Measurements from ENCODE around the gene CTXND2. TPM values are rescaled to one million over a fixed set of nuclear protein-coding genes. Genes with fewer than 3 reads are reported as not detected.

CTXND2 gene
- total and polyA plus RNA-seq, 2 of the 13 experiments (the other 11 are each of a cell fraction or from before 2014, with no cell fraction given), result not detected

DNA sequence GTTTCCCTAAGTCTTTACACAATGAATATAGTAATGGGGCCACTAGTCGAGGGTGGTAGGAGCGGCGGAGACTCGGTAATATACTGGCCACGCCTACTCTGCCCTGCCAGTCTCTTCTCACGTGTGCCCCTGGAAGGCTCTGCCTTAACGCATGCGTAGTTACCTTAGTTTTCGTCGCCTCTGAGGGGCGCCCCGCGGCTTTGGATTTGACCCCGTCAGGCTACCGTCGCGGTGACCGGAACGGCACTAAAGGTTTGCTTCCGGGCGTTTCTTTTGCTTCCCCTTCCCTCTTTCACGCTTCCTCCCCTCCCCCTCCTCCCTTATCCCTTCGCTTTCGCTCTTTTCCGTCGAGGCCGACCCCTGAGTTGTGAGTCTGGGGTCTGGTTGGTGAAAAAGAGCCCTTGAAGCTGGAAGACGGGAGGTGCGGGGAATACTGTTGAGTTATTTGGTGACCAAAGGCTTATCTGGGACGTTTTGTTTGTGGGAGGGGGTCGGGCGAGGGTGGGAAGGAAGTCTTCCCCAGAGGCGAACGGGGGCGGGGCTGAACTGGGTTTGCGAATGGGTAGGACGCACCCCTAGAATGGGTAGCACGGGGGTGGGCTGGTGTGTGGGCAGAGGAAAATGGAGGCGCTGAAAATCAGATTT is 39.3 kb downstream of the CTXND2 start, which contains the start of gene SETDB1 (continued):
- TF ChIP-seq PRDM10 (CRISPR knock-in tag; IDR thresholded peaks at IDR 0.05; ENCODE audit: low read depth), result peak; percentile 65; the same call in 1 of the 2 replicates
- no peak for TF ChIP-seq PITX1 (CRISPR knock-in tag; IDR thresholded peaks at IDR 0.05)
- TF ChIP-seq ZNF281 (CRISPR knock-in tag; IDR thresholded peaks at IDR 0.05; ENCODE audit: borderline replicate concordance), result peak; percentile 95
- TF ChIP-seq ZNF282 (IDR thresholded peaks at IDR 0.05; ENCODE audit: partially characterized antibody), result no peak
- no peak for TF ChIP-seq SCMH1 (CRISPR knock-in tag; IDR thresholded peaks at IDR 0.05; ENCODE audit: borderline replicate concordance)
- TF ChIP-seq SOX13 (IDR thresholded peaks at IDR 0.05), result peak; percentile 14; the same call in 1 of the 2 replicates
- TF ChIP-seq SOX13 (CRISPR knock-in tag; conservative IDR thresholded peaks at IDR 0.05 in 1 of 2, IDR thresholded peaks at IDR 0.05 in 1 of 2), result peak in 1 of 2 experiments; percentile 24; a peak in 1 of 4 replicates
- TF ChIP-seq SOX6 (IDR thresholded peaks at IDR 0.05), result no peak
- TF ChIP-seq SOX6 (CRISPR knock-in tag; IDR thresholded peaks at IDR 0.05), result peak; percentile 51
- TF ChIP-seq CHD2 (IDR thresholded peaks at IDR 0.05; ENCODE audit: low read depth, low read length), result peak; percentile 68
- TF ChIP-seq MYNN (CRISPR knock-in tag; IDR thresholded peaks at IDR 0.05; ENCODE audit: low read depth), result 0 out of 2 replicates have a peak, but pooled peaks have one; percentile 41
- TF ChIP-seq HES4 (CRISPR knock-in tag; IDR thresholded peaks at IDR 0.05; ENCODE audit: borderline replicate concordance), result no peak
- TF ChIP-seq U2AF1 (optimal IDR thresholded peaks at IDR 0.05; ENCODE audit: low read depth, low read length), result no peak
- TF ChIP-seq, protein P1, sequence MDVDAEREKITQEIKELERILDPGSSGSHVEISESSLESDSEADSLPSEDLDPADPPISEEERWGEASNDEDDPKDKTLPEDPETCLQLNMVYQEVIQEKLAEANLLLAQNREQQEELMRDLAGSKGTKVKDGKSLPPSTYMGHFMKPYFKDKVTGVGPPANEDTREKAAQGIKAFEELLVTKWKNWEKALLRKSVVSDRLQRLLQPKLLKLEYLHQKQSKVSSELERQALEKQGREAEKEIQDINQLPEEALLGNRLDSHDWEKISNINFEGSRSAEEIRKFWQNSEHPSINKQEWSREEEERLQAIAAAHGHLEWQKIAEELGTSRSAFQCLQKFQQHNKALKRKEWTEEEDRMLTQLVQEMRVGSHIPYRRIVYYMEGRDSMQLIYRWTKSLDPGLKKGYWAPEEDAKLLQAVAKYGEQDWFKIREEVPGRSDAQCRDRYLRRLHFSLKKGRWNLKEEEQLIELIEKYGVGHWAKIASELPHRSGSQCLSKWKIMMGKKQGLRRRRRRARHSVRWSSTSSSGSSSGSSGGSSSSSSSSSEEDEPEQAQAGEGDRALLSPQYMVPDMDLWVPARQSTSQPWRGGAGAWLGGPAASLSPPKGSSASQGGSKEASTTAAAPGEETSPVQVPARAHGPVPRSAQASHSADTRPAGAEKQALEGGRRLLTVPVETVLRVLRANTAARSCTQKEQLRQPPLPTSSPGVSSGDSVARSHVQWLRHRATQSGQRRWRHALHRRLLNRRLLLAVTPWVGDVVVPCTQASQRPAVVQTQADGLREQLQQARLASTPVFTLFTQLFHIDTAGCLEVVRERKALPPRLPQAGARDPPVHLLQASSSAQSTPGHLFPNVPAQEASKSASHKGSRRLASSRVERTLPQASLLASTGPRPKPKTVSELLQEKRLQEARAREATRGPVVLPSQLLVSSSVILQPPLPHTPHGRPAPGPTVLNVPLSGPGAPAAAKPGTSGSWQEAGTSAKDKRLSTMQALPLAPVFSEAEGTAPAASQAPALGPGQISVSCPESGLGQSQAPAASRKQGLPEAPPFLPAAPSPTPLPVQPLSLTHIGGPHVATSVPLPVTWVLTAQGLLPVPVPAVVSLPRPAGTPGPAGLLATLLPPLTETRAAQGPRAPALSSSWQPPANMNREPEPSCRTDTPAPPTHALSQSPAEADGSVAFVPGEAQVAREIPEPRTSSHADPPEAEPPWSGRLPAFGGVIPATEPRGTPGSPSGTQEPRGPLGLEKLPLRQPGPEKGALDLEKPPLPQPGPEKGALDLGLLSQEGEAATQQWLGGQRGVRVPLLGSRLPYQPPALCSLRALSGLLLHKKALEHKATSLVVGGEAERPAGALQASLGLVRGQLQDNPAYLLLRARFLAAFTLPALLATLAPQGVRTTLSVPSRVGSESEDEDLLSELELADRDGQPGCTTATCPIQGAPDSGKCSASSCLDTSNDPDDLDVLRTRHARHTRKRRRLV (CRISPR knock-in tag; IDR thresholded peaks at IDR 0.05), result no peak
- peak; percentile 83 for TF ChIP-seq HOXA3 (CRISPR knock-in tag; IDR thresholded peaks at IDR 0.05)
- TF ChIP-seq ZNF501 (CRISPR knock-in tag; IDR thresholded peaks at IDR 0.05), result peak; percentile 61
- peak; percentile 47; the same call in 1 of the 2 replicates for TF ChIP-seq GATAD2A (CRISPR knock-in tag; IDR thresholded peaks at IDR 0.05)
- TF ChIP-seq ZNF782 (CRISPR knock-in tag; IDR thresholded peaks at IDR 0.05; ENCODE audit: borderline replicate concordance), result no peak
- peak; percentile 83 for TF ChIP-seq SALL2 (CRISPR knock-in tag; IDR thresholded peaks at IDR 0.05)
